Mucosa of rectum (tissue), 2 donors: ENCODE data around the gene JUNB.

Experiments used
- H3K27ac ChIP-seq, 2 donors: one replicate each; pipeline ENCODE4 v1.7.0; 2013; ENCODE audit warnings: inconsistent platforms in 2 of 2, low read depth in 2 of 2, low read length in 2 of 2
- H3K27me3 ChIP-seq, 2 donors: one replicate each; pipeline ENCODE4 v1.7.0; 2013; ENCODE audit warnings: low read length in 2 of 2; ENCODE audit not compliant: control insufficient read depth in 2 of 2, insufficient read depth in 2 of 2
- H3K36me3 ChIP-seq, 2 donors: one replicate each; pipeline ENCODE4 v1.7.0; 2013; ENCODE audit warnings: low read length in 2 of 2; ENCODE audit not compliant: control insufficient read depth in 2 of 2, insufficient read depth in 2 of 2
- H3K4me1 ChIP-seq, 2 donors: one replicate each; pipeline ENCODE4 v1.7.0; 2013; ENCODE audit warnings: low read length in 2 of 2, mild to moderate bottlenecking in 1 of 2; ENCODE audit not compliant: control insufficient read depth in 2 of 2, insufficient read depth in 2 of 2
- H3K4me3 ChIP-seq, 2 donors: one replicate each; pipeline ENCODE4 v1.7.0; 2013; ENCODE audit warnings: low read length in 2 of 2
- H3K9ac ChIP-seq, 2 donors: one replicate each; pipeline ENCODE4 v1.7.0; 2013; ENCODE audit warnings: low read length in 2 of 2, low read depth in 1 of 2, mild to moderate bottlenecking in 1 of 2
- H3K9me3 ChIP-seq, 2 donors: one replicate each; pipeline ENCODE4 v1.7.0; 2013; ENCODE audit warnings: low read length in 2 of 2; ENCODE audit not compliant: control insufficient read depth in 2 of 2
- donor health status: healthy.
- donor health status: Normal muscosa, but diverticular disease.

The JUNB gene

DNA sequence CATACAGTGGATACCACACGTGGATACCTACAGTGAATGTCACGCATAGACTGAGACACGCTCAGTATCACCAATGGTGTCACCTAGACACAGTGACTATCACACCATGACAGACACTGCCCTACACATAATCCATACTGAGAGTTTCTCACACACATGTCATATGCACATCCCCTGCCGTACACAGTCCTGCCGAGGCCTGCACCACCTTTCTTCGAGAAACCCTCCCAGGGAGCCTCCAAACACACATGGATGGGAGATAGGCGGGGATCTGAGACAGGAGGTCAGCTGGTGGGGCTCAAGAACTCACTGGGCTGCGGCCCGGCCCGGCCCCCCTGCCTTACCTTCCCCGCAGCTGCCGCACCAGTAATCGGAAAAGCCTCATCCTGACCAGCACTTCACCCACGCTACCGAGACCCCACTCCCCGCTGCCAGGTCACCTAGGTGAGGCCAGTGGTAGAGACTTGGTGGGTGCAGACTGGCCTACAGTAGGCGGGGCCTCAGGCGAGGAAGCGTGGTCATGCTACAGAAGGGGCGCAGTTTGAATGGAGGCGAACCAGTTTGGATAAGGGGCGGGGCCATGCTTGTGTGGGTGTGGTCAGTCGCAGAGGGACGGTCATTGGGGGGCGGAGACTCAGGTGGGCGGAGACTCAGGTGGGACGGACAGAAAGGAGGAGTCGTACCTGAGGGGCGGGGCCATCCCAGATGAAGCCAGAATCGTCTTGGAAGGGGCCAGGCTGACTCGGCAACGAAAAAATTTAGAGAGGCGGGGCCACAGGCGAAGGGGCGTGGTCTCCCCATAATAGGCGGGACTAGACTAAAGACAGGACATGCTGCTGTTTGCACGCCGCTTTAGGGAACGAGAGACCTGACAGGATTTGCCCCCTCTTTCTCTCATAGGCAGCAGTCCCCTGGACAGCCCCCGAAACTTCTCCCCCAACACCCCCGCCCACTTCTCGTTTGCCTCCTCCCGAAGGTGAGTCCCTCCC, 49.1 kb downstream of the JUNB start:
- no peak overlapping the region for H3K4me3 ChIP-seq

DNA sequence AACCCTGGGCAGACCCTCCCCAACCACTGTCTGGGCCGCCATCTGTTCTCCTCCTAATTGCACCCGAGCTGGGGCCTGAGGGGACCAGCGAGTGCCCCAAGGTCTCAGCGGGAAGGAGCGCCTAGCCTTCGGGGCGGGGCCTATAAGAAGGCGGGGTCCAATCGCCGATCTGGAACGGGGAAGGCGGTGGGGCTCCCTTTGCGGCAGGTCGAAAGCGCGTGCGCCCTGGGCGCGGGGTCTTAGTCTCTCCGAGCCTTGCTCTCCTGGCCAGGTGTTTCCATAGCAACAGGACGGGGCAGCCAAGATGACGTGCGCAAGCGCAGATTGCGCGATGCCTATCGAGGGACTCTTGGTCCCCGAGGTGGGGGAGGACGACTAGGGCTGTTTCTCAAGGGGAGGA, 49.8 kb downstream of the JUNB start:
- Histone ChIP-seq H3K9me3 (no peaks in the 10 kb centered on the region), H3K27me3 (peaks cover 58 to 63% of the 10 kb centered on the region in 2 donors), H3K4me1 (peaks cover 7% of the 10 kb centered on the region in 2 donors), H3K27ac (no peak overlapping the region), H3K36me3 (no peaks in the 10 kb centered on the region), H3K4me3 (no peak overlapping the region), H3K9ac (no peak overlapping the region)

More for the DNA sequence above, 49.1 kb downstream of the JUNB start:
- Histone ChIP-seq H3K9ac (no peak overlapping the region), H3K4me1 (peaks cover 7% of the 10 kb centered on the region in 2 donors), H3K27me3 (peaks cover 61 to 63% of the 10 kb centered on the region in 2 donors), H3K9me3 (no peaks in the 10 kb centered on the region), H3K27ac (no peak overlapping the region), H3K36me3 (no peaks in the 10 kb centered on the region)

DNA sequence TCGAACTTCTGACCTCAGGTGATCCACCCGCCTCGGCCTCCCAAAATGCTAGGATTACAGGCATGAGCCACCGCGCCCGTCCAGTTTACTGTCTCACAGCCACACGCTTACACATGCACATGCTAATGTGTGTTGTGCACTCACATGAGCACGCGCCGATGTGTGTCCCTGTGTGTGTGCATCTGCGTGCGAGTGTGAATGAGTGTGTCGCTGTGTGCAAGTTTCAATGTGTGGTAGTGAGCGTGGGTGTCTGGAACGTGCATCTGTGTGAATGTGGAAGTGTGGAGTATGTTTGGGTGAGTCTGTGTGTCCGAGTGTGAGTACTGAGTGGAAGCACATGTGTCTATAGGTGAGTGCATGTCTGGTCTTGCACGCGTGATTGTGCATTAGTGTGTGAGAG, 51.2 kb downstream of the JUNB start:
- no peaks in the 10 kb centered on the region for H3K9me3 ChIP-seq
- no peak overlapping the region for H3K27ac ChIP-seq
- peaks cover 54 to 58% of the 10 kb centered on the region in 2 donors for H3K27me3 ChIP-seq
- H3K4me3 ChIP-seq: no peak overlapping the region
- no peak overlapping the region for H3K9ac ChIP-seq
- no peaks in the 10 kb centered on the region for H3K36me3 ChIP-seq
- peaks cover 7% of the 10 kb centered on the region in 2 donors for H3K4me1 ChIP-seq
